Endothelial cell of umbilical vein (primary cell): Measurements from ENCODE around the gene JADE1. TPM values are rescaled to one million over a fixed set of nuclear protein-coding genes. Genes with fewer than 3 reads are reported as not detected.

Experiments
- BruUV-seq: library from RNA; stranded (reverse); fragments of 400-500 nt; replicated peaks from 2 replicates; lab custom pipeline; 2021; lab: Mats Ljungman, UMichigan
- CTCF ChIA-PET: fragments of 300-600, 350-600 bp; sonication (Branson Sonifier 250); formaldehyde crosslinking; loops from one replicate; lab custom pipeline; 2021; ENCODE audit warnings: antibody characterized with exemption, inconsistent platforms; lab: Charles Lee
- POLR2A ChIA-PET: fragments of 300-600, 350-600 bp; sonication (Branson Sonifier 250); formaldehyde crosslinking; loops from one replicate; lab custom pipeline; 2021; ENCODE audit warnings: antibody characterized with exemption, inconsistent platforms; lab: Charles Lee
- DNase-seq: peaks from one replicate; pipeline ENCODE4 v3.0.0-alpha.2; 2011; ENCODE audit warnings: low read depth, low spot score
- FAIRE-seq: peaks from 2 replicates; lab custom pipeline; 2011; peaks lifted over from hg19 to GRCh38; lab: Jason Lieb, UNC
- H2AFZ ChIP-seq: 2 replicates; pipeline ENCODE4 v1.6.0; 2012; ENCODE audit warnings: low read depth, low read length, control low read depth, inconsistent platforms
- H3K27ac ChIP-seq: 2 replicates; pipeline ENCODE4 v1.5.1; 2011; ENCODE audit warnings: low read depth, mild to moderate bottlenecking, control low read depth, low read length, moderate library complexity; ENCODE audit not compliant: insufficient read depth
- H3K27me3 ChIP-seq, 2 experiments: 2 replicates each; pipeline versions ENCODE4 v1.6.0 to v1.6.1; 2011; ENCODE audit warnings: low read length in 2 of 2, mixed read lengths in 1 of 2; ENCODE audit not compliant: control insufficient read depth in 2 of 2, insufficient read depth in 2 of 2
- H3K36me3 ChIP-seq, 2 experiments: 2 replicates in 1 of 2; 3 replicates in 1 of 2; pipeline ENCODE4 v1.5.1; 2011; ENCODE audit warnings: low read length in 2 of 2, mild to moderate bottlenecking in 1 of 2, moderate library complexity in 1 of 2; ENCODE audit not compliant: control insufficient read depth in 2 of 2, insufficient read depth in 2 of 2; ENCODE audit errors: extremely low read depth in 1 of 2
- H3K4me1 ChIP-seq: 3 replicates; pipeline ENCODE4 v1.5.1; 2011; ENCODE audit warnings: mild to moderate bottlenecking, low read length; ENCODE audit not compliant: control insufficient read depth, insufficient read depth; ENCODE audit errors: extremely low read depth
- H3K4me2 ChIP-seq: 2 replicates; pipeline ENCODE4 v1.6.1; 2011; ENCODE audit warnings: low read length, control low read depth, mixed read lengths; ENCODE audit not compliant: insufficient read depth
- H3K4me3 ChIP-seq, 3 experiments: fragments of 200-600 bp in 1 of 3; sonication (generic), shearing (Covaris generic) in 1 of 3; replicated peaks in 1 of 3; 2 replicates each; pipeline ENCODE4 v1.5.1; 2011 to 2016; ENCODE audit warnings: control low read depth in 3 of 3, low read length in 3 of 3, mild to moderate bottlenecking in 2 of 3, inconsistent platforms in 1 of 3, low read depth in 1 of 3, moderate library complexity in 1 of 3; ENCODE audit not compliant: insufficient read depth in 1 of 3
- H3K79me2 ChIP-seq: 2 replicates; pipeline ENCODE4 v1.6.0; 2012; ENCODE audit warnings: low read length, inconsistent platforms; ENCODE audit not compliant: control insufficient read depth, insufficient read depth
- H3K9ac ChIP-seq: replicated peaks from 2 replicates; pipeline ENCODE3; 2011; ENCODE audit warnings: low read length, control low read depth; ENCODE audit not compliant: insufficient read depth; ENCODE audit errors: extremely low read depth
- H3K9me1 ChIP-seq: replicated peaks from 3 replicates; pipeline ENCODE4 v1.6.0; 2011; ENCODE audit warnings: mild to moderate bottlenecking, low read length; ENCODE audit not compliant: control insufficient read depth, insufficient read depth; ENCODE audit errors: extremely low read depth
- H3K9me3 ChIP-seq: replicated peaks from 2 replicates; pipeline ENCODE4 v1.5.1; 2012; ENCODE audit warnings: low read length, inconsistent platforms; ENCODE audit not compliant: control insufficient read depth, insufficient read depth
- H4K20me1 ChIP-seq: replicated peaks from 2 replicates; pipeline ENCODE3; 2011; ENCODE audit warnings: mild to moderate bottlenecking, low read length; ENCODE audit not compliant: control insufficient read depth, insufficient read depth; ENCODE audit errors: extremely low read depth
- EZH2 ChIP-seq: IDR thresholded peaks from 2 replicates; pipeline ENCODE4 v1.6.1; 2012; ENCODE audit warnings: borderline replicate concordance, low read depth, mild to moderate bottlenecking, moderate library complexity, low read length, inconsistent platforms; ENCODE audit not compliant: severe bottlenecking
- FOS ChIP-seq: IDR thresholded peaks from 2 replicates; pipeline ENCODE4 v1.6.1; 2011; ENCODE audit warnings: mild to moderate bottlenecking, low read length, moderate library complexity, borderline replicate concordance; ENCODE audit not compliant: insufficient read depth
- GATA2 ChIP-seq: IDR thresholded peaks from 2 replicates; pipeline ENCODE4 v1.7.0; 2011; ENCODE audit warnings: low read depth, mild to moderate bottlenecking, moderate library complexity, mixed read lengths, low read length; ENCODE audit not compliant: insufficient read length, insufficient read depth
- JUN ChIP-seq: IDR thresholded peaks from 2 replicates; pipeline ENCODE4 v1.6.1; 2011; ENCODE audit warnings: borderline replicate concordance, low read depth; ENCODE audit not compliant: insufficient read length, insufficient read depth
- MYC ChIP-seq: IDR thresholded peaks from one replicate; pipeline ENCODE4 v1.6.1; 2011; ENCODE audit warnings: mild to moderate bottlenecking, low read depth, low read length
- POLR2A ChIP-seq: IDR thresholded peaks from 2 replicates; pipeline ENCODE4 v1.6.1; 2012; ENCODE audit warnings: low read depth, mild to moderate bottlenecking, control low read depth, low read length
- POLR2AphosphoS5 ChIP-seq: IDR thresholded peaks from 2 replicates; pipeline ENCODE4 v1.6.1; 2012; ENCODE audit warnings: low read depth, mild to moderate bottlenecking, control low read depth, low read length, moderate library complexity; ENCODE audit not compliant: insufficient read depth
- dilution Hi-C: fragments of 300-500 bp; cut with MboI; formaldehyde crosslinking; loops from one replicate; pipeline ENCODE4 v1.15.0; 2019; ENCODE audit warnings: low sequenced_read_pairs; ENCODE audit not compliant: extremely low pct_ligation_motif_present
- intact Hi-C: fragments of 100-400 bp; cut with micrococcal nuclease; formaldehyde crosslinking; loops from one replicate; pipeline ENCODE4 v1.10.0; 2022
- polyA plus RNA-seq, 4 experiments: library from polyadenylated mRNA; depleted of rRNA in 3 of 4; stranded (reverse) in 3 of 4; unstranded in 1 of 4; fragments of >200 nt; gene quantifications; 2 replicates each; pipeline versions ENCODE4 v1.2.1 to v1.2.3, GENCODE V29; 2011 to 2012; ENCODE audit warnings: missing spikeins in 1 of 4
- total RNA-seq: library from RNA; stranded (reverse); gene quantifications from 2 replicates; pipeline ENCODE4 v1.2.3, GENCODE V29; 2021
- TF ChIP-seq, protein P1 (sequence below): IDR thresholded peaks from 2 replicates; pipeline ENCODE4 v1.6.1; 2011; ENCODE audit not compliant: insufficient read depth, insufficient read length
- TF ChIP-seq, protein P2 (sequence below), 2 donors: IDR thresholded peaks; 1 replicate in 1 of 2; 2 replicates in 1 of 2; pipeline ENCODE4 v1.5.1; 2011; ENCODE audit warnings: low read length in 2 of 2, mild to moderate bottlenecking in 2 of 2, moderate library complexity in 2 of 2, control low read depth in 1 of 2, inconsistent platforms in 1 of 2, low read depth in 1 of 2; ENCODE audit not compliant: insufficient read depth in 1 of 2; ENCODE audit errors: extremely low read depth in 1 of 2

The JADE1 gene
- total and polyA plus RNA-seq, 2 donors (not counting 3 experiments of a cell fraction or from before 2014, with no cell fraction given): 13.6 to 45.6 TPM

DNA sequence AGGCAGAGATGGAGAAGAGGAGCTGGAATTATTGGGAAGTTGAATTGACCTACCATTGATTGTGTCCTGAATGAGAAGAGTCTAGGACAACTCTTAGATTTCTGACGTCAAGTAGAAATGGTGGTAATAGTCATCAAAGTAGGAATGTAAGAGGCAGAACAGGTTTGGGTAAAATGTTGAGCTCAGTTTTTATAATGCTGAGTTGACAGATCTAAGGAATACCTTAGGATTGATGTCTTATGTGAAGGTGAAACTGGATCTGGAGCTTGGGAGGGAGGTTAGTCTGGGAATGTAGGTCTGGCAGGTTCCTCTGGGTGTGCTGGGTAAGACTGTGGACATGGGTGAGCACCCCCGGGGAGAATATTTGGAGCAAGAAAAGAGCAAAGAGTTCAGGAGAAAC is 31.9 kb downstream of the JADE1 start:
- dilution Hi-C loops: no loop called here
- ChIA-PET CTCF (interaction anchor here (0.9 to 2.2 kb wide), 5 partner anchors 13 to 387 kb away, joined by 3 to 7 read pairs (median 3); no protein-coding TSS in a partner anchor), POLR2A (no interaction called here)
- Histone ChIP-seq H3K9ac (no peak overlapping the region), H3K36me3 (peaks cover 6 to 25% of the 10 kb centered on the region in 2 experiments), H3K4me2 (no peak overlapping the region), H3K4me3 (no peak overlapping the region), H3K9me1 (no peaks in the 10 kb centered on the region), H3K79me2 (peaks cover 65% of the 10 kb centered on the region), H3K27ac (no peak overlapping the region), H3K9me3 (no peaks in the 10 kb centered on the region), H4K20me1 (no peaks in the 10 kb centered on the region), H3K27me3 (no peaks in the 10 kb centered on the region), H2AFZ (no peak overlapping the region), H3K4me1 (peaks cover 4% of the 10 kb centered on the region)
- BruUV-seq: no TSS peak
- DNase-seq (no peak), FAIRE-seq (no peak)
- TF ChIP-seq POLR2A (no peak), EZH2 (no peak), POLR2AphosphoS5 (no peak), JUN (no peak), MYC (no peak), FOS (no peak), GATA2 (no peak)
- TF ChIP-seq, protein P1, sequence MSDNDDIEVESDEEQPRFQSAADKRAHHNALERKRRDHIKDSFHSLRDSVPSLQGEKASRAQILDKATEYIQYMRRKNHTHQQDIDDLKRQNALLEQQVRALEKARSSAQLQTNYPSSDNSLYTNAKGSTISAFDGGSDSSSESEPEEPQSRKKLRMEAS: no peak
- TF ChIP-seq, protein P2, sequence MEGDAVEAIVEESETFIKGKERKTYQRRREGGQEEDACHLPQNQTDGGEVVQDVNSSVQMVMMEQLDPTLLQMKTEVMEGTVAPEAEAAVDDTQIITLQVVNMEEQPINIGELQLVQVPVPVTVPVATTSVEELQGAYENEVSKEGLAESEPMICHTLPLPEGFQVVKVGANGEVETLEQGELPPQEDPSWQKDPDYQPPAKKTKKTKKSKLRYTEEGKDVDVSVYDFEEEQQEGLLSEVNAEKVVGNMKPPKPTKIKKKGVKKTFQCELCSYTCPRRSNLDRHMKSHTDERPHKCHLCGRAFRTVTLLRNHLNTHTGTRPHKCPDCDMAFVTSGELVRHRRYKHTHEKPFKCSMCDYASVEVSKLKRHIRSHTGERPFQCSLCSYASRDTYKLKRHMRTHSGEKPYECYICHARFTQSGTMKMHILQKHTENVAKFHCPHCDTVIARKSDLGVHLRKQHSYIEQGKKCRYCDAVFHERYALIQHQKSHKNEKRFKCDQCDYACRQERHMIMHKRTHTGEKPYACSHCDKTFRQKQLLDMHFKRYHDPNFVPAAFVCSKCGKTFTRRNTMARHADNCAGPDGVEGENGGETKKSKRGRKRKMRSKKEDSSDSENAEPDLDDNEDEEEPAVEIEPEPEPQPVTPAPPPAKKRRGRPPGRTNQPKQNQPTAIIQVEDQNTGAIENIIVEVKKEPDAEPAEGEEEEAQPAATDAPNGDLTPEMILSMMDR (IDR thresholded peaks at IDR 0.05; ENCODE audit: extremely low read depth in 1 of 2, insufficient read depth in 1 of 2, low read depth in 1 of 2, low read length in 2 of 2): no peak
- intact Hi-C loops: no loop called here
